Caco-2 (cell line): ENCODE data around the gene C2orf49. TPM values are rescaled to one million over a fixed set of nuclear protein-coding genes. Genes with fewer than 3 reads are reported as not detected.

Experiments
- BruUV-seq: library from RNA; stranded (reverse); fragments of 400-500 nt; replicated peaks from 2 replicates; lab custom pipeline; 2021; lab: Mats Ljungman, UMichigan
- CTCF ChIA-PET: fragments of 300-600 bp; sonication (Branson Sonifier 250); formaldehyde crosslinking; loops from one replicate; lab custom pipeline; 2022; ENCODE audit warnings: antibody characterized with exemption; lab: Charles Lee
- POLR2A ChIA-PET: fragments of 300-600 bp; sonication (Branson Sonifier 250); formaldehyde crosslinking; loops from one replicate; lab custom pipeline; 2022; ENCODE audit warnings: antibody characterized with exemption; lab: Charles Lee
- DNase-seq, 2 experiments: peaks; one replicate each; pipeline versions ENCODE4 v3.0.0 to v3.0.0-alpha.2; 2020 to 2022
- H3K27me3 ChIP-seq: replicated peaks from 2 replicates; pipeline ENCODE4 v1.6.0; 2011; ENCODE audit warnings: low read length; ENCODE audit not compliant: control insufficient read depth, insufficient read depth
- H3K36me3 ChIP-seq: 2 replicates; pipeline ENCODE4 v1.5.1; 2011; ENCODE audit warnings: low read length; ENCODE audit not compliant: control insufficient read depth, insufficient read depth
- H3K4me1 ChIP-seq: fragments of 250-450 bp; sonication (Bioruptor Pico); 2 replicates; pipeline ENCODE4 v1.5.1; 2020; ENCODE audit warnings: mild to moderate bottlenecking
- H3K4me3 ChIP-seq: 2 replicates; pipeline ENCODE4 v1.5.1; 2011; ENCODE audit warnings: low read depth, mild to moderate bottlenecking, control low read depth, low read length
- H3K9me3 ChIP-seq: fragments of 250-450 bp; sonication (Bioruptor Pico); 2 replicates; pipeline ENCODE4 v1.5.1; 2020; ENCODE audit warnings: mild to moderate bottlenecking, moderate library complexity
- H3K27ac Mint-ChIP-seq: one replicate; pipeline ENCODE4 v1.8.0; 2022; ENCODE audit warnings: mixed read lengths; ENCODE audit not compliant: unreplicated experiment
- H3K27me3 Mint-ChIP-seq: one replicate; pipeline ENCODE4 v1.8.0; 2022; ENCODE audit warnings: mixed read lengths; ENCODE audit not compliant: insufficient read depth, unreplicated experiment
- H3K36me3 Mint-ChIP-seq: one replicate; pipeline ENCODE4 v1.8.0; 2022; ENCODE audit warnings: mild to moderate bottlenecking, mixed read lengths; ENCODE audit not compliant: insufficient read depth, unreplicated experiment
- H3K4me1 Mint-ChIP-seq: one replicate; pipeline ENCODE4 v1.8.0; 2022; ENCODE audit warnings: low read depth, mixed read lengths; ENCODE audit not compliant: unreplicated experiment
- H3K4me3 Mint-ChIP-seq: one replicate; pipeline ENCODE4 v1.8.0; 2022; ENCODE audit warnings: mild to moderate bottlenecking, moderate library complexity, mixed read lengths; ENCODE audit not compliant: unreplicated experiment
- H3K9me3 Mint-ChIP-seq: one replicate; pipeline ENCODE4 v1.8.0; 2022; ENCODE audit warnings: mixed read lengths; ENCODE audit not compliant: unreplicated experiment
- intact Hi-C: fragments of 100-400 bp; cut with micrococcal nuclease; formaldehyde crosslinking; loops from one replicate; pipeline ENCODE4 v1.10.0; 2022; ENCODE audit not compliant: unreplicated experiment
- total RNA-seq: library from RNA; stranded (reverse); gene quantifications from 2 replicates; pipeline ENCODE4 v1.2.3, GENCODE V29; 2022
- TF ChIP-seq, protein P1 (sequence below), 2 experiments: fragments of 200-600 bp in 1 of 2; IDR thresholded peaks; 1 replicate in 1 of 2; 2 replicates in 1 of 2; pipeline versions ENCODE4 v1.5.1 to v1.8.0; 2011 to 2022; ENCODE audit warnings: antibody characterized with exemption in 1 of 2, control low read depth in 1 of 2, inconsistent platforms in 1 of 2, low read depth in 1 of 2, low read length in 1 of 2, mild to moderate bottlenecking in 1 of 2, moderate library complexity in 1 of 2; ENCODE audit not compliant: insufficient read depth in 1 of 2, severe bottlenecking in 1 of 2, unreplicated experiment in 1 of 2

Gene C2orf49
- total RNA-seq, 1 experiment from 2014 or later = 24.8 TPM

DNA sequence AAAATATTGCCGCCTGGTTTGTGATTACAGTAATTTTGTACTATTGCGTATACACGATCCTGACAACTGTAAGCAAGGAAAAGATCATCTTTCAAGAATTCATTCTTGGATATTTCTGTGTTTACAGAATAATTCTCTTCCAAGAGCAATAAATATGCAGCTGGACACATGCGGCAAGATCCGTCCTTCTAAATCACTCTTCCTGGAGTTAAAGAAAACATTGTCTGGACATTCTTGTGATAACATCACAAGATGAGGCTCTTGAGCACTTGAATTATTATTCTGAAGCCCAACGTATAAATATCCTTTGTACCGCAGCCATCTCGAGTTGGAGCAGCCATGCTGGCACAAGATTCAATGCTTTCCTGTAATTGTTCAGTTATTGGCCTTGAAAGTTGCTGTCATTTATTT, 51.6 kb downstream of the C2orf49 start:
- TF ChIP-seq, protein P1, sequence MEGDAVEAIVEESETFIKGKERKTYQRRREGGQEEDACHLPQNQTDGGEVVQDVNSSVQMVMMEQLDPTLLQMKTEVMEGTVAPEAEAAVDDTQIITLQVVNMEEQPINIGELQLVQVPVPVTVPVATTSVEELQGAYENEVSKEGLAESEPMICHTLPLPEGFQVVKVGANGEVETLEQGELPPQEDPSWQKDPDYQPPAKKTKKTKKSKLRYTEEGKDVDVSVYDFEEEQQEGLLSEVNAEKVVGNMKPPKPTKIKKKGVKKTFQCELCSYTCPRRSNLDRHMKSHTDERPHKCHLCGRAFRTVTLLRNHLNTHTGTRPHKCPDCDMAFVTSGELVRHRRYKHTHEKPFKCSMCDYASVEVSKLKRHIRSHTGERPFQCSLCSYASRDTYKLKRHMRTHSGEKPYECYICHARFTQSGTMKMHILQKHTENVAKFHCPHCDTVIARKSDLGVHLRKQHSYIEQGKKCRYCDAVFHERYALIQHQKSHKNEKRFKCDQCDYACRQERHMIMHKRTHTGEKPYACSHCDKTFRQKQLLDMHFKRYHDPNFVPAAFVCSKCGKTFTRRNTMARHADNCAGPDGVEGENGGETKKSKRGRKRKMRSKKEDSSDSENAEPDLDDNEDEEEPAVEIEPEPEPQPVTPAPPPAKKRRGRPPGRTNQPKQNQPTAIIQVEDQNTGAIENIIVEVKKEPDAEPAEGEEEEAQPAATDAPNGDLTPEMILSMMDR (IDR thresholded peaks at IDR 0.05; ENCODE audit: insufficient read depth in 1 of 2, low read depth in 1 of 2, low read length in 1 of 2, severe bottlenecking in 1 of 2, unreplicated experiment in 1 of 2) = no peak
- H3K4me3 ChIP-seq = no peak overlapping the region
- H3K9me3 Mint-ChIP-seq = no peaks in the 10 kb centered on the region
- H3K36me3 ChIP-seq = no peaks in the 10 kb centered on the region
- no peaks in the 10 kb centered on the region for H3K27me3 Mint-ChIP-seq
- DNase-seq = no peak
- peak overlapping the region; percentile 20 for H3K27ac Mint-ChIP-seq
- peaks cover 31% of the 10 kb centered on the region for H3K4me1 Mint-ChIP-seq
- peaks cover 34% of the 10 kb centered on the region for H3K4me1 ChIP-seq
- no TSS peak for BruUV-seq
- ChIA-PET POLR2A (no interaction called here), CTCF (no interaction called here)
- intact Hi-C loops = no loop called here
- H3K36me3 Mint-ChIP-seq = peaks cover 79% of the 10 kb centered on the region
- no peak overlapping the region for H3K4me3 Mint-ChIP-seq
- H3K27me3 ChIP-seq = no peaks in the 10 kb centered on the region
- no peaks in the 10 kb centered on the region for H3K9me3 ChIP-seq

DNA sequence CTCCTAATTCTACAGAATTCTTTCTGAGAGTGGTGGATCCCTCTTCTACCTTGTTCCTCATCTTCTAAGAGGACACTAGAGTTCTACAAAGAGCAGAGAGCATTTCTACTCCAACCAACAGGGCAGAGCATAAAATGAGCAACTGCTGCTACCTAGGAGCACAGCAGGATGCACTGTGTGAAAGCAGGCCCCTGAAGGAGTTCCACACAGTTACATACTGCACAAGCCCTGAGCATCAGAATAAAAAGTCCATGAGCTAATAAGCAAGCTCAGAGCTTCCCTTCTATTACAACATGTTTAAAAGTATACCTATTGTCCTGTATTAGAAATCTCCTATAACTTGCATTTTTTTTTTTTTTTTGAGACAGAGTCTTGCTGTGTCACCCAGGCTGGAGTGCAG, 53.1 kb downstream of the C2orf49 start:
- Mint-ChIP-seq H3K4me1 (peaks cover 43% of the 10 kb centered on the region), H3K4me3 (peak overlapping the region; percentile 36), H3K27ac (peak overlapping the region; percentile 73), H3K9me3 (no peaks in the 10 kb centered on the region), H3K27me3 (no peaks in the 10 kb centered on the region), H3K36me3 (peaks cover 73% of the 10 kb centered on the region)
- no peak for DNase-seq
- POLR2A ChIA-PET = interaction anchor here (1.2 kb wide), 1 partner anchor 8 kb away, joined by 6 read pairs; the partner anchor contains the start of gene FHL2
- intact Hi-C loops = no loop called here
- CTCF ChIA-PET = interaction anchor here (0.8 to 1.6 kb wide), 2 partner anchors 13 kb away, joined by 3 to 4 read pairs; no protein-coding TSS in a partner anchor
- Histone ChIP-seq H3K9me3 (no peaks in the 10 kb centered on the region), H3K4me3 (no peak overlapping the region), H3K4me1 (peaks cover 44% of the 10 kb centered on the region), H3K36me3 (no peaks in the 10 kb centered on the region), H3K27me3 (no peaks in the 10 kb centered on the region)
- BruUV-seq = no TSS peak
- TF ChIP-seq, protein P1 (IDR thresholded peaks at IDR 0.05; ENCODE audit: insufficient read depth in 1 of 2, low read depth in 1 of 2, low read length in 1 of 2, severe bottlenecking in 1 of 2, unreplicated experiment in 1 of 2) = no peak

DNA sequence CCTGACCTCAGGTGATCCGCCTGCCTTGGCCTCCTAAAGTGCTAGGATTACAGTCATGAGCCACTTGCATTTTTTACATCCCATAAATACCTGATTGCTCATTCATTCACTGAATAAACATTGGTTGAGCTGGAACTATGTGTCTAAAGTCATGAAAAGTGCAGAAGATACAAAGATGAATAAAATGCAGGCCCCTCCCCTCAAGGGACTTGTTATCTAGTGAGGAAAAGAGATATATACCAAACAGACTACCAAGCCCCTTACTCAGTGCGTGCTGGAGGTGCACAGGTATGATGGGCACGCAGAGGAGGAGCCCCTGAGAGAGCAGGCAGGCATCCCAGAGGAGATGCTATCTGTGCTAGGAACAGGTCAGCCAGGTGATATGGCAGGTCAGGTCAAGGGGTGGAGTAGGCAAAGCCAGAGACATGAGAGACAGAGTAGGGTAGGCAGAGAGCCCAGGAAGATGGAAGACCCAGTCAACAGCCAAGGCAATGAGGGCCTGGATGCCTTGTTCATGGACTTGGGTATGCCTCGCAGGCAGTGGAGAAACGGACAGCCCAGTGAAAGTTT, 53.8 kb downstream of the C2orf49 start:
- no TSS peak for BruUV-seq
- peak; percentile 77 to 87 for DNase-seq
- Histone ChIP-seq H3K9me3 (no peaks in the 10 kb centered on the region), H3K4me1 (peaks cover 51% of the 10 kb centered on the region), H3K36me3 (no peaks in the 10 kb centered on the region), H3K4me3 (no peak overlapping the region), H3K27me3 (no peaks in the 10 kb centered on the region)
- H3K27me3 Mint-ChIP-seq = no peaks in the 10 kb centered on the region
- TF ChIP-seq, protein P1 (IDR thresholded peaks at IDR 0.05; ENCODE audit: insufficient read depth in 1 of 2, low read depth in 1 of 2, low read length in 1 of 2, severe bottlenecking in 1 of 2, unreplicated experiment in 1 of 2) = no peak
- intact Hi-C loops = no loop called here
- peaks cover 71% of the 10 kb centered on the region for H3K36me3 Mint-ChIP-seq
- no peaks in the 10 kb centered on the region for H3K9me3 Mint-ChIP-seq
- ChIA-PET POLR2A (no interaction called here), CTCF (interaction anchor here (0.8 to 1.6 kb wide), 2 partner anchors 13 to 14 kb away, joined by 3 to 4 read pairs; no protein-coding TSS in a partner anchor)
- peak overlapping the region; percentile 73 for H3K27ac Mint-ChIP-seq
- peak overlapping the region; percentile 36 for H3K4me3 Mint-ChIP-seq
- peaks cover 50% of the 10 kb centered on the region for H3K4me1 Mint-ChIP-seq
